HEK293T (cell line): ENCODE measurements around the gene DYRK1A.

Experiments
- CTCF ChIA-PET: fragments of 350-600 bp; formaldehyde crosslinking; extraction: SDS; loops from one replicate; lab custom pipeline; 2021; ENCODE audit warnings: antibody characterized with exemption, inconsistent platforms; lab: Yijun Ruan, JAX
- POLR2A ChIA-PET: fragments of 350-600 bp; formaldehyde crosslinking; extraction: SDS; loops from one replicate; lab custom pipeline; 2020; ENCODE audit warnings: antibody characterized with exemption, inconsistent platforms; lab: Yijun Ruan, JAX
- DNase-seq: peaks from one replicate; pipeline ENCODE4 v3.0.0; 2012; ENCODE audit warnings: mixed read lengths; ENCODE audit errors: extremely low spot score
- ARNT ChIP-seq: fragments of 450-650 bp; IDR thresholded peaks from 2 replicates; pipeline ENCODE4 v1.6.1; 2017; ENCODE audit warnings: mild to moderate bottlenecking
- BHLHE40 ChIP-seq: fragments of 450-650 bp; IDR thresholded peaks from 2 replicates; pipeline ENCODE4 v1.6.1; 2016; ENCODE audit warnings: mild to moderate bottlenecking, moderate library complexity, borderline replicate concordance
- CTBP1 ChIP-seq: fragments of 450-650 bp; IDR thresholded peaks from 2 replicates; pipeline ENCODE4 v1.6.1; 2016; ENCODE audit warnings: borderline replicate concordance
- ELF4 ChIP-seq: fragments of 450-650 bp; IDR thresholded peaks from 2 replicates; pipeline ENCODE4 v1.6.1; 2017; ENCODE audit warnings: antibody characterized with exemption
- FOXA1 ChIP-seq: fragments of 450-650 bp; IDR thresholded peaks from 2 replicates; pipeline ENCODE4 v1.6.1; 2016; ENCODE audit warnings: mild to moderate bottlenecking
- FOXK2 ChIP-seq: fragments of 450-650 bp; IDR thresholded peaks from 2 replicates; pipeline ENCODE4 v1.6.1; 2016; ENCODE audit warnings: mild to moderate bottlenecking
- FOXM1 ChIP-seq: fragments of 450-650 bp; IDR thresholded peaks from 2 replicates; pipeline ENCODE4 v1.6.1; 2017; ENCODE audit warnings: mild to moderate bottlenecking, borderline replicate concordance
- HDGF ChIP-seq: fragments of 450-650 bp; IDR thresholded peaks from 2 replicates; pipeline ENCODE4 v1.6.1; 2017; ENCODE audit warnings: antibody characterized with exemption, borderline replicate concordance
- L3MBTL2 ChIP-seq: fragments of 450-650 bp; conservative IDR thresholded peaks from 2 replicates; pipeline ENCODE4 v1.6.1; 2016; ENCODE audit warnings: mild to moderate bottlenecking
- LEF1 ChIP-seq: fragments of 450-650 bp; IDR thresholded peaks from 2 replicates; pipeline ENCODE4 v1.6.1; 2017; ENCODE audit warnings: mild to moderate bottlenecking, borderline replicate concordance
- NFRKB ChIP-seq: fragments of 450-650 bp; IDR thresholded peaks from 2 replicates; pipeline ENCODE4 v1.6.1; 2016; ENCODE audit warnings: mild to moderate bottlenecking, moderate library complexity
- PKNOX1 ChIP-seq: fragments of 450-650 bp; IDR thresholded peaks from 2 replicates; pipeline ENCODE4 v1.6.1; 2016
- SP1 ChIP-seq: fragments of 450-650 bp; IDR thresholded peaks from 2 replicates; pipeline ENCODE4 v1.6.1; 2017
- SUZ12 ChIP-seq: fragments of 450-650 bp; IDR thresholded peaks from 2 replicates; pipeline ENCODE4 v1.6.1; 2016; ENCODE audit warnings: mild to moderate bottlenecking
- TARDBP ChIP-seq: fragments of 450-650 bp; IDR thresholded peaks from 2 replicates; pipeline ENCODE4 v1.6.1; 2016
- ZNF384 ChIP-seq: fragments of 450-650 bp; IDR thresholded peaks from 2 replicates; pipeline ENCODE4 v1.6.1; 2016

DYRK1A gene

GRCh38 chr21:37454869-37455503 lies 88.4 kb downstream of the DYRK1A start:
- ChIA-PET CTCF (no interaction called here), POLR2A (no interaction called here)
- TF ChIP-seq ZNF384 (0 out of 2 replicates have a peak, but pooled peaks have one; percentile 38), HDGF (no peak), SUZ12 (no peak)
- DNase-seq = no peak

DNA sequence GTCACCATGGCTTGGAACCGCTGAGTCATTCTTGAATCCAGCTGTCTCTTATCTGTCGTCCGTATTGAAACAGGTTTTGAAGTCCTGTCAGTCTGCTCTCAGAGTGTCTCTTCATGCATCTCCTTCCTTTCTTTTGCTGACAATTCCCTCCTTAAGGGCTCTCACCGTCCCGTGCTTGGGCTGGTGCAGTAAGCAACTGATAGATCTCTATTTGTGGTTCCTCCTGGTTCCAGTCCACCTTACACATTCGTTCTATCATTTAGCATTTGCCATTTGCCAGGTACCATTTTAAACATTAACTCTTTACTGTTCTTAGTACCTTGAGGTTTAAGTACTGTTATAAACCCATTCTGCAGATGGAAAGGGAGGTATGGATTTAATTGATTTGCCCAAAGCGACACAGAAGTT lies 88.9 kb downstream of the DYRK1A start:
- TF ChIP-seq SP1 (no peak), NFRKB (no peak), ZNF384 (no peak), FOXM1 (no peak), ELF4 (no peak), FOXK2 (no peak), CTBP1 (no peak), L3MBTL2 (no peak), TARDBP (no peak), LEF1 (no peak), ARNT (no peak), FOXA1 (no peak), BHLHE40 (no peak), PKNOX1 (no peak), HDGF (no peak), SUZ12 (no peak)
- ChIA-PET CTCF (no interaction called here), POLR2A (no interaction called here)
- no peak for DNase-seq

GRCh38 chr21:37458669-37459276 lies 92.2 kb downstream of the DYRK1A start:
- POLR2A ChIA-PET = interaction anchor here (0.9 kb wide), 1 partner anchor 105 kb away, joined by 3 read pairs; no protein-coding TSS in a partner anchor
- CTCF ChIA-PET = interaction anchor here (0.6 kb wide), 1 partner anchor 395 kb away, joined by 4 read pairs; no protein-coding TSS in a partner anchor
- TF ChIP-seq PKNOX1 (peak; percentile 55; the same call in 1 of the 2 replicates), BHLHE40 (no peak)

DNA sequence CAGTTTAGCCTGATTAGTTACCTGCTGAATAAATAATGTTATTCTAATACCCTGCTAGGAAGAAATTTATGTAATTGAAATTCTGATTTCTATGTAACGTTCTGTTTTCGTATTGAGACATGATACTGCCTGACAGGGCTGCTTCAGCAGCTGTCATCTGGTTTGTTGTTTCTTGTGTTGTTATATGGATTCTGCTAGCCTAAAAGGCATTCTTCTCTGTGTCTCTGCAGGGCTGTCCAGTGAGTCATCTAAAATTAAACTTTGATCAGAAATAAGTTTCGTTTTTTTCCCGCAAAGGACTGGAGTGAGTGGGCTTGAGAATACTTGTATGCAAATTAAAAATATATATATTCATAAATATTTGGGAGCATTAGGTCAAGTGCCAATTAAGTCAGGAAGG lies 93.0 kb downstream of the DYRK1A start:
- ChIA-PET CTCF (interaction anchor here (0.7 kb wide), 1 partner anchor 104 kb away, joined by 3 read pairs; no protein-coding TSS in a partner anchor), POLR2A (interaction anchor here (0.6 kb wide), 1 partner anchor 94 kb away, joined by 3 read pairs; no protein-coding TSS in a partner anchor)
- TF ChIP-seq CTBP1 (no peak), FOXK2 (no peak), TARDBP (no peak), FOXA1 (no peak), ELF4 (no peak), FOXM1 (no peak), SP1 (no peak), HDGF (no peak), BHLHE40 (no peak), LEF1 (no peak)
- no peak for DNase-seq

More at GRCh38 chr21:37458669-37459276, 92.2 kb downstream of the DYRK1A start:
- DNase-seq = no peak

DNA sequence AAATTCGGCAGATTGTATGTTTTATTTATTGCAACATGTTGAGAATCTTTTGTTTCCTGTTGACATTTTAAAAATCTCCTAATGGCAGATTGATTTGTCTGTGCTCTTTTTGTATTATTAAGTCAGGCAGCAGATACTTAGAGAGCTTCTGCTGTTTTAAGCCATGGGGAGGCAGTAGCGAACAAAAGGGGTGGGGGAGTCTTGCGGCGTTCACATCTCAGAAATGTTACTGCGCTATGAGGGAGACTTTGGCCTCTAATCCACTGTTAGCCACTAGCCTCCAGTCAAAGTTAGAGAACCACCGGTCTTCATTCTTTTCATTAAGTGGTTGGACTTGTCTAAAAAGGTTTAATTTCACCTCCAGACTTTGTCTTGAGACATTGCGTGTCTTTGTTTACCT lies 93.6 kb downstream of the DYRK1A start:
- POLR2A ChIA-PET = interaction anchor here (0.6 kb wide), 1 partner anchor 95 kb away, joined by 3 read pairs; no protein-coding TSS in a partner anchor
- CTCF ChIA-PET = interaction anchor here (0.7 kb wide), 1 partner anchor 103 kb away, joined by 3 read pairs; no protein-coding TSS in a partner anchor
- TF ChIP-seq SP1 (no peak), SUZ12 (no peak), ELF4 (no peak), HDGF (no peak), FOXA1 (no peak), ZNF384 (no peak), PKNOX1 (no peak), FOXK2 (no peak), LEF1 (no peak), BHLHE40 (no peak), TARDBP (no peak), FOXM1 (no peak), NFRKB (no peak), ARNT (no peak), CTBP1 (no peak), L3MBTL2 (no peak)
- DNase-seq = peak; percentile 48

GRCh38 chr21:37461479-37461878 lies 94.9 kb downstream of the DYRK1A start:
- DNase-seq = no peak
- POLR2A ChIA-PET = no interaction called here
- CTCF ChIA-PET = no interaction called here
- TF ChIP-seq ELF4 (no peak), SP1 (no peak), FOXM1 (no peak), FOXA1 (no peak), FOXK2 (no peak), BHLHE40 (no peak), LEF1 (no peak), TARDBP (no peak), NFRKB (no peak)
